T follicular helper cell (primary cell): ENCODE measurements around the gene CDX1.
A peak's percentile ranks its signal among the peaks of the same experiment; 100 is the strongest.

Source experiments
- DNase-seq: peaks from one replicate; pipeline ENCODE4 v3.0.0-alpha.2; 2020; ENCODE audit warnings: low read depth

The CDX1 gene

DNA sequence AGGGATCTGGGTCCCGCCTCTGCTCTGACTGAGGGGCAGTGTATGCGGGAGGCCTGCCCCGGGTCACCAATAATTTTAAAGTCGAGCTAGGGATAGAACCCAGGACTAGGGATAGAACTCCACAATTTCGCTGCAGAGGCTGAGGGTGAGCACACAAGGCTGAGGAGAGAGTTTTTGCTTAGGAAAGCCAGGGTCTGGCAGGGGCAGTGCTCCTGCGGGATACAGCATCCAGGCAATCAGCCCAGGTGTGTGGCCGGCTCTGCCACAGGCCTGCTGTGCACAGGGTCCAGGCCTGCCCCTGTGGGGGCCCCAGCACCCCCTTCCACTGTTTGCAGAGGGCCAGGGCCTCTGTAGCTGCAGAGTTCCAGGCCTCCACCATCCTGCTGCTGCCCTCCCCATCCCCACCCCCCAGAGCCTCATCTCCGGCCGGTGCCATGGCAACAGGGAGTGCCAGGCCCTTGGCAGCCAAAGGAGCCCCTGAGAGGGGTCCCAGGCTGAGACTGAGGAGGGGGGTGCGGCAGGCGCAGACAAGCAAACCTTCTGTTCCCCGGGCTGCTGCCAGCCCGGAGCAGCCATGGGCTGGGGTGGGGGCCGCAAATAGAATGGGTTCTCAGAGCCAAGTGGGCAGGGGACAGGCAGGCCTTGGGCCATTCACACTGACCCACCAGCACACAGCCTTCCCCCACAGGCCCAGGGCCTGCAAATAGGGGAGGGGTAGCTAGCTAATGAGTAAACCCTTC, 19.5 kb upstream of the CDX1 start:
- DNase-seq, result no peak

DNA sequence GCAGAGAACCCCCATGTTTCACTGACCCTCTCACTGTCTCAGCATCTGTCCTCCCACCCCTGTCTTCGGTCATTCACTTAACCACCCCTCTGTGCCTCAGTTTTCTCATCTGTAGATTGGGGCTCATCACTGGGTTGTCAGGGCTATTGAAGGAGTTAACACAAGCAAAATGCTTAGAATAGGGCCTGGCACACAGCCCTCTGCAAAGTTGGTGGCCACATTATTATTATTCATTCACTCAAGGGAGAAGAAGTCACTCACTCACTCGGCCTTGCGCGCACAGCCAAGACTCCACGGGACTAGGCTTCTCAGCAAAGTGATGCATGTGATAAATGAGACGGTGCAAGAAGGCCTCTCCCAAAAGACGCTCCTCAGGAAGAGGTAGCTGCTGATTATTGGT, 18.9 kb upstream of the CDX1 start:
- no peak for DNase-seq

GRCh38 chr5:150148117-150148927, 18.3 kb upstream of the CDX1 start:
- no peak for DNase-seq

GRCh38 chr5:150149618-150150017, 17.0 kb upstream of the CDX1 start:
- no peak for DNase-seq

DNA sequence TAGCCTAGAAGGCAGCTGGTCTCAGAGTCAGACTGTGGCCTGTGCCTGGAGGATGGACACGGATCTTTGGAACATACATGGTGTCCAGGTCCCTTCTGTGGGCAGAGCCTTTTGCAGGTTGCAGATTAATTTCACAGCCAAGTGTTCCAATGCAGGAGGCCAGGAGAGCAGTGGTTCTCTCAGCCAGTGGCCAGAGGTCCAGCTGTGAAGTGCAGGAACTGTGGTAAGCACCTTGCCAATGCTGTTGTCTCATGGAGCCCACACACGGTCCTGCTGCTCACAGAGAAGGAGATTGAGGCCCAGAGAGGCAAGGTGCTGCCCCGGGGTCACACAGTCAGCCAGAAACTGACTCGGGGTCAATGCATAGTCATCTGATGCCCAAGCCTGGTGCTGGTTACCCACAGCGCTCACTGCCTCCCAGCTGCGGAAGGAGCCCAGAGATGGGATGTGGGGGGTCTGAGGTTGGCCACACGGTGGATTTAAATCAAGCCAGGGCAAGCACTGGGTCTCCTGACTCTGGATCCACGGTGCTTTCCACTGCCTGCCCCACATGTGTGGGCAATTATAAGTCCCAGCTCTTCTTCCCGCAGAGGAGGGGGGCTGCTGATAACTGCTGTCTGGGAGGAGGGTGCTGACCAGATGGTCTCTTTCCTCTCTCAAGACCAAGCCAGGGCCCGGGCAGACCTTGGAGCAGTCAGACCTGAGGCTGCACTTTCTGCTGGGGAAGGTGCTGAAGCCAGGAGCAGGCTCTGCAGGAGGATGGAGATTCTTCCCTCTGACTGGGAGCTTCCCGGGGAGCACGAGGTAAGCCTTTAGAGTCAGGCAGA, 13.7 kb upstream of the CDX1 start:
- no peak for DNase-seq

DNA sequence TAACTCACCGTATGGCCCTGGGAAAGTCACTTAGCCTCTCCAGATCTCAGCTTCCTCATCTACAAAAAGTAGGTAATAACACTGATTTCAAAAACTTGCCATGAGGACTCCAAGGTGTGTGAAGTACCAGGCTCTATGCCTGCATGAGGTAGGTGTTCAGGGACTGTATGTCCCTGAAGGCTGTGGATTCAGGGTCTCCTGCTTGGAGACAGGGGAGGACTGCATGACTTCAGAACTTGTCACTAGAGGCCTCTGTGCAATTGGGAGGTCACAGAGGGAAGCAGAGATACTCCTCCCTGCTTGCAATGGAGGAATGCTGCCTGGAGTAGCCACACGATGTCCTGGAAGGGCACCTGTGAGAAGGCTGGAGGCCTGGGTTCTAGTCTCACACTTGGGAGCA, 13.1 kb upstream of the CDX1 start:
- no peak for DNase-seq

DNA sequence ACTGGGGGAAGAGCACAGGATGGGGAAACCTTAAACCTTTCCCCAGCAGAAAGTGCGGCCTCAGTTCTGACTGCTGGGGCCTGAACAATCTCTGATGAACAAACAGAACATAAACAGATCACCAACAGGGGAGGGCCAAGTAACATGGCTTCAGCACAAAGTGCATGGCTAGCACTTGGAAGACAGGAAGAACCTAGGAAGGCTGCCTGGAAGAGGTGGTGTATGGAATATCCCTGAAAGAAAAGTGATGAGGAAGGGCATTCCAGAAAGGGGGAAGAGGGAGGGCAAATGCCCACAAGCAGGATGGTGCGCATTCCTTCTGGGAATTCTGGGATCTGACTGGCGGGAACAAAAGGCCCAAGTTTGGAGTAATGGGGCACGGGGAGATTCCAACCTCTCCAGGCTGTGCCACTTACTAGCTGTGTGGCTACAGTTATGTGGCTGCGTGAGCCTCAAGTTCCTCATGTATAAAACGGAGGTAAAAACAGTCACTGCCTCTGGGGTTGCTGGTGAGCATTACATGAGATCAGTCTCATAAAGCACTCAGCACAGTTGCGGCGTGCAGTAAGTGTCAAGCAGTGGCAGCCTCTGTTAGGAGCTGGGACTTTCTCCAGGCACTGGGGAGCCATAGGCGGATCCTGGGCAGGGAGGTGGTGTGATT, 12.5 kb upstream of the CDX1 start:
- DNase-seq, result no peak

DNA sequence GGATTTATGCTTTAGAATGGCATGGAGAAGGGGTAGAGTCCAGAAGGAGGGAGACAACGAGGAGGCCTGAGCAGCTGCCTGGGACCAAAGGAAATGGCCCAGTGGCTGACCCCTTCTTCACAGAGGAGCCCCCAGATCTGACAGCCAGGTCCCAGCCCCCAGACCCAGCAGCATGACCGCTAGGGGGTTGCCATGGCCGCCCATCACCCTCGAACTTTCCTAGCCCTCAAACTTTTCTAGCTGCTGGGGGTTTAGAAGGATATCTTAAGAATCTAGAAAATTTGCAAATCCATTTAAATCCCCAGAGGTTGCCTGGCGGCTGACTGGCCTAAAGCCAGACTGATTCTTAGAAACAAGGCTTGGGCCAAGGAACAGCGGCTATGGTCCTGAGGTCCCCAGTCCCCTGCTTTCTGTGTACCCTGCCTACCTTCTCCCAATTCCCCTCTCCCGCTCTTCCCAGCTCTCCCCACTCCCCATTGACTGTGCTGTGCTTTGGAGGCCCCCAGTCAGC, 11.9 kb upstream of the CDX1 start:
- no peak for DNase-seq

- no peak for DNase-seq
These were observed 11.1 kb upstream of the CDX1 start, which contains the start of gene PDGFRB for GRCh38 chr5:150155258-150156026. TSS of gene PDGFRB (minus strand) at chr5:150155845. CDS start at chr5:150137047, 18,798 bp downstream.

GRCh38 chr5:150156027-150156368, 10.6 kb upstream of the CDX1 start:
- no peak for DNase-seq

DNA sequence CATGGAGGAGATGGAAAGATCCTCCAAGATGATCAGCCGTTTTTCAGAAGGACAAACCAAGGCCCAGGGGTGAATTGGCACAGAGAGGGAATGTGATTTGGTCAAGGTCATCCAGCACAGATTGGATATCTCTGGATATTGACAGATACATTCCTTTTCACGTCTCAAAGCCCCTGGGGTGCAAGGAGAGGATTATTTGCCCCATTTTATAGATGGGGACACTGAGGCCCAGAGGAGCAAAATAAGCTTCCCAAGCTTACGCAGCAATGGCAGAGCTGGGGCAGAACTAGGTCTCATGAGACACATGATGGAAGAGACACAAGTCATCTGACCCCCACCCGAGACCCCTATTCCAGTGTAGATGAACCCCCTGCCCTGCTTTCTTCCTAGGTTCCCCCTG, 10.0 kb upstream of the CDX1 start:
- no peak for DNase-seq

DNA sequence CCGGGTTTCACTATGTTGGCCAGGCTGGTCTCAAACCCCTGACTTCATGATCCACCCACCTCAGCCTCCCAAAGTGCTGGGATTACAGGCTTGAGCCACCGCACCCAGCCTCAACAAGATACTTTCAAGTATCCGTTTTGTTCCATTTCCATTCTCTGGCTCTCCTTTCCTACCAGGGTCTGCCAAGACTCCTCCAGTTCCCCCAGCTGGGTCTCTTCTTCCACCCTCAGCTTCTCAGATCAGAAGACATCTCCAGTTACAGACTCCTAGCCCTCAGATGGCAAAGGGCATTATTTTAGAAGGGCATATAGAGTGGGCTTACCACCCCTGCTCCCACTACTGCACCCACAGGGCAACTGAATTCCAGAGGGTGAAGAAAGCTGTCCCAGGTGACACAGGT, 9.4 kb upstream of the CDX1 start:
- no peak for DNase-seq

GRCh38 chr5:150158170-150158949, 8.2 kb upstream of the CDX1 start:
- no peak for DNase-seq

- DNase-seq, result no peak
These were observed 7.5 kb upstream of the CDX1 start for GRCh38 chr5:150159031-150159430.

DNA sequence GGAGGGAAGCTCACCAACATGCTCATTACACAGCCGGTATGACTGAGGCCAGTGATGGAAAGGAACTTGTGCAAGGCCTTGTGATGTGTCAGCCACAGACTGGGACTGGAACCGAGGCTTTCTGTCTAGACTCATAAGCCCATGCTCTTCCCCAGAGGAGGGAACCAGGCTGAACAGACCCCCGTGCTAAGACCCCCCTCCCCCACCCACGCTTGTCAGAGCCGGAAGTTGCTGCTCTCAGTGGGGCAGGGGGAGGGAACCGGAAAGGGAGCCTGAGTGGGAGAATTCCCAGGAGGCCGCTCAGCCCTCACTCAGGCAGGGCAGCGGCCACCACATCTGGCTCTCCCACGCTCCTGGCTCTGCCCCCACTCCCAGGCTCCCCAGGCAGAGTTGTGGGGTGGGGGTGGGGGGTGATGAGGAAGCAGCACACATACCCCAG, 6.8 kb upstream of the CDX1 start:
- no peak for DNase-seq

- no peak for DNase-seq
These were observed 6.0 kb upstream of the CDX1 start for GRCh38 chr5:150160448-150161081.

DNA sequence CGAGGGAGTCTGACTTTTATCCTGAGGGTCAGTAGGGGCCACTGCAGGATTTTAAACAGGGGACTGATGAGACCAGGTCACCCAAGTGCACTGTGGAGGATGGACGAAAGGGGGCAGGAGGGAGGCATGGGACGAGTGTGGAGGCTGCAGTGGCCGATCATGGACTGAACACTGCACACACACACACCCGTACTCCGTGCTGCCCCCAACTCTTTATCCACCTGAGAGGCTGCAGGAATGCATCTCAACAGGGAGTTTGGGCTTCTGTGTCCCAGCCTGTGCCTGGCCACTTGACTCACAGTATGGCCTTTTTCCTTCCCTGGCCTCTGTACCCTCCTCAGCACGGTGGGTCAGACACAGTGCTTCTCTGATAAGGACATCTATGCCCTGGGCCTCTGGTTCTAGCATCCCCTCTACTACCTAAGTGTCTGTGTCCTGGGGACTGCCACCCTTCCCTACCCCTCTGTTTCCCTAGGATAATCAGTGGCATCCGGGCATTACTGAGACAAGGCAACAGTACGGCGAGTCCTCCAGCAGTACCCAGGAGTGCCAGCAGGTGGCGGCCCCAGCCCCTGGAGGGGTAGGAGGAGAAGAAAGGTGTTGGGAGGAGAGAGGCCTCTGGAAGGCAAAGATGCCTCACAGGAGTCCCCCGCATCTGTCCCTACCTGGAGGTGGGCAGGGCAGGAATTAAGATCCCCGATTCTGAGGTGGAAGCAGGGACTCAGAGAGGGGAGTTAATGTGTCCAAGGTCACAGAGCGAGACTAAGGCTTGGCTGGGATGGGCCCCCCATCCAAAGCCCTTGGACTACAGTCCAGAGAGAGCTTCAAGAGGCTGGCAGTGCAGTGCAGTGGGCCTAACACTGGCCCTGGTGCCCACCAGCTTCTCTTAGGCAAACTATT, 5.1 kb upstream of the CDX1 start:
- peak; percentile 48 for DNase-seq

DNA sequence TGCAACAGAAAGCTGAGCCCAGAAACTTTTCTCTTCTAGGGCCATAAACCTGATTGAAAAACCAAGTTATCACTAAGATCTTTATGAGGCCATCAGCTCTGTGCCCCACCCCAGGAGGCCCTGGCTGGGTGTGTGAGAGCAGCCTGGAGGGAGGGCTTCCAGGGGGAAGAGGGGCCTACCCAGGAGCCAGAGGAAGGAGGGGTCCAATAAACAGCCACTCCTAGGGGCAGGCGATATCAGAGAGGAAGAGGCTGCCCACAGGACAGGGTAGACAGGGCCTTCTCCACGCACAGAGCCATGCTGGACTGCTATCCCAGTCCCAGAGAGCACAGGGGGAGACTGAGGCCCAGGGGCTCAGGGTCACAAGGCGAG, 4.5 kb upstream of the CDX1 start:
- DNase-seq, result no peak

DNA sequence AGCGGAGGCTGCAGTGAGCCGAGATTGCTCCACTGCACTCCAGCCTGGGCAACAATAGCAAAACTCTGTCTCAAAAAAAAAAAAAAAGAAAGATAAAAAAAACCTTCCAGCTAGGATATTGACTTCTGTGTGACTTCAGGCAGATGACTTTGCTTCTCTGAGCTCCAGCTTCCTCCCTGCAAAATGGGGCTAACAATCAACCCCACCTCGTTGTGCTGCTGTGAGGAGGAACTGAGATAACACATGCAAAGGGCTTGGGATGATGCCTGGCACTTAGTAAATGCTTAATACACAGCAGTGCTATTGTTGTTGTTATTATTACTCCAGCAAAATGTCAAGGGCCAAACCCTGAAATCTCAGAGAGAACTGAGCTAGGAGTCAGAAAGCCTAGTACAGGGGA, 3.5 kb upstream of the CDX1 start:
- DNase-seq, result no peak
